Natural killer cell (primary cell): ENCODE measurements around the gene ARHGEF39. TPM values are rescaled to one million over a fixed set of nuclear protein-coding genes. Genes with fewer than 3 reads are reported as not detected.

ENCODE experiments used
- ATAC-seq, 3 donors: fragments of 150-1000 bp in 2 of 3; fragments of 200-7000 bp in 1 of 3; cut with Tn5 transposase; 1 replicate in 1 of 3; 2 replicates in 2 of 3; pipeline ENCODE4 v1.10.0; 2021; ENCODE audit warnings: mild to moderate bottlenecking in 2 of 3, moderate library complexity in 2 of 3
- DNase-seq, 2 donors: peaks; one replicate each; pipeline versions ENCODE4 v3.0.0 to v3.0.0-alpha.2; 2013 to 2021; ENCODE audit warnings: mixed read lengths in 1 of 2
- H3K27ac ChIP-seq: one replicate; pipeline ENCODE4 v1.5.1; 2013; ENCODE audit warnings: mild to moderate bottlenecking, low read length
- H3K27me3 ChIP-seq: one replicate; pipeline ENCODE4 v1.6.1; 2013; ENCODE audit warnings: low read length; ENCODE audit not compliant: control insufficient read depth, insufficient read depth
- H3K36me3 ChIP-seq: one replicate; pipeline ENCODE4 v1.6.1; 2013; ENCODE audit warnings: low read length; ENCODE audit not compliant: control insufficient read depth, insufficient read depth
- H3K4me1 ChIP-seq: one replicate; pipeline ENCODE4 v1.6.1; 2013; ENCODE audit warnings: low read length; ENCODE audit not compliant: control insufficient read depth, insufficient read depth
- H3K4me3 ChIP-seq: one replicate; pipeline ENCODE4 v1.5.1; 2013; ENCODE audit warnings: low read length
- H3K9me3 ChIP-seq: one replicate; pipeline ENCODE4 v1.6.1; 2013; ENCODE audit warnings: low read length; ENCODE audit not compliant: control insufficient read depth, insufficient read depth
- H3K27ac Mint-ChIP-seq, 2 donors: one replicate each; pipeline ENCODE4 v1.8.0; 2022; ENCODE audit warnings: mild to moderate bottlenecking in 2 of 2, mixed read lengths in 2 of 2, moderate library complexity in 1 of 2
- H3K27me3 Mint-ChIP-seq, 2 donors: one replicate each; pipeline ENCODE4 v1.8.0; 2022; ENCODE audit warnings: low read depth in 2 of 2, mixed read lengths in 2 of 2
- H3K36me3 Mint-ChIP-seq: one replicate; pipeline ENCODE4 v1.8.0; 2022; ENCODE audit warnings: mixed read lengths
- H3K4me1 Mint-ChIP-seq, 2 donors: one replicate each; pipeline ENCODE4 v1.8.0; 2022; ENCODE audit warnings: mixed read lengths in 2 of 2
- H3K4me3 Mint-ChIP-seq: one replicate; pipeline ENCODE4 v1.8.0; 2022; ENCODE audit warnings: mild to moderate bottlenecking, moderate library complexity, mixed read lengths
- H3K9me3 Mint-ChIP-seq, 2 donors: one replicate each; pipeline ENCODE4 v1.8.0; 2022; ENCODE audit warnings: mixed read lengths in 2 of 2
- WGBS: methylation state at CpG from one replicate; pipeline ENCODE4 v1.1.7; 2013; ENCODE audit warnings: missing lambda C conversion rate; ENCODE audit not compliant: insufficient coverage; 5-methylcytosine and 5-hydroxymethylcytosine counted together
- intact Hi-C: fragments of 100-400 bp; cut with micrococcal nuclease; formaldehyde crosslinking; loops from one replicate; pipeline ENCODE4 v1.14.2; 2022
- total RNA-seq, 4 donors: library from RNA; stranded (reverse); fragments of 120-200 nt in 1 of 4; gene quantifications; one replicate each; pipeline versions ENCODE4 v1.2.3 to v1.2.4, GENCODE V29; 2013 to 2022
- TF ChIP-seq, protein P1 (sequence below): fragments of 200-600 bp; IDR thresholded peaks from one replicate; pipeline ENCODE4 v1.8.0; 2022; ENCODE audit warnings: antibody characterized with exemption

ARHGEF39 gene
- total RNA-seq, 3 donors from 2014 or later (not counting 1 experiment from before 2014, with no cell fraction given), result 1.3 to 3.2 (median 1.5) TPM

DNA sequence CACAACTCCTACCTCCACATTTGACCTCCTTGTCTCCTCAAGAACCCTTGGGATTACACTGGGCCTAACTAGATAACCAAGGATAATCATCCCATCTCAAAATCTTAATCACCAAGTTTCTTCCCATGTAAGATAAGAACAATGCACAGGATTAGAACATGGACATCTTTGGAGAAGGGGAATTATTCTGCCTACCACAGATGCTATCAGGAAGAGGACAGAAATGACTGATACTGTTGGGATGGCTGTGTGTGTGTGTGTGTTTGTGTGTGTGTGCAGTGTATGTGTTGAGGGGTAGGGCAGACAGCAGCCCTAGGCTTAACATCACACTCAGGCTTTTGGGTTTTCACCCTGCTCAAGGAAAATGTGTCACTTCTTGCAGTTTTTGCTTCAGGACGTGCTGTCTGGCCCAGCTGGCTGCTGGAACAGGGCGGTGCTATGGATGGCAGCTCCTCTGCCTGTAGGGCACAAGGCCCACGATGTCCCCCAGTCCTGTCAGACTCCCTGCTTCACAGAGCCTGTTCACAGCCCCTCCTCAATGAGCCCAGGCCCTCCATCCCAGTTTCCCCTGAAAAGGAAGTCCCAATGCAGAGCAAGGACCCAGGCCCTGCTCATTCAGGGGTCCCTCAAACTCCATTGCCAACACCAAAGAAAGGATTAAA, 16.5 kb upstream of the ARHGEF39 start:
- no peak overlapping the region for H3K27ac Mint-ChIP-seq
- intact Hi-C loops, result no loop called here
- H3K9me3 Mint-ChIP-seq, result no peaks in the 10 kb centered on the region
- H3K27me3 Mint-ChIP-seq, result no peaks in the 10 kb centered on the region
- H3K36me3 Mint-ChIP-seq, result no peaks in the 10 kb centered on the region
- peaks cover 1% of the 10 kb centered on the region in 2 donors for H3K4me1 Mint-ChIP-seq
- Histone ChIP-seq H3K4me1 (peaks cover under 1% of the 10 kb centered on the region), H3K36me3 (peaks cover 4% of the 10 kb centered on the region), H3K4me3 (no peak overlapping the region), H3K27me3 (peaks cover under 1% of the 10 kb centered on the region), H3K27ac (no peak overlapping the region), H3K9me3 (no peaks in the 10 kb centered on the region)
- ATAC-seq, result no peak
- DNase-seq, result no peak
- H3K4me3 Mint-ChIP-seq, result no peak overlapping the region
- TF ChIP-seq, protein P1, sequence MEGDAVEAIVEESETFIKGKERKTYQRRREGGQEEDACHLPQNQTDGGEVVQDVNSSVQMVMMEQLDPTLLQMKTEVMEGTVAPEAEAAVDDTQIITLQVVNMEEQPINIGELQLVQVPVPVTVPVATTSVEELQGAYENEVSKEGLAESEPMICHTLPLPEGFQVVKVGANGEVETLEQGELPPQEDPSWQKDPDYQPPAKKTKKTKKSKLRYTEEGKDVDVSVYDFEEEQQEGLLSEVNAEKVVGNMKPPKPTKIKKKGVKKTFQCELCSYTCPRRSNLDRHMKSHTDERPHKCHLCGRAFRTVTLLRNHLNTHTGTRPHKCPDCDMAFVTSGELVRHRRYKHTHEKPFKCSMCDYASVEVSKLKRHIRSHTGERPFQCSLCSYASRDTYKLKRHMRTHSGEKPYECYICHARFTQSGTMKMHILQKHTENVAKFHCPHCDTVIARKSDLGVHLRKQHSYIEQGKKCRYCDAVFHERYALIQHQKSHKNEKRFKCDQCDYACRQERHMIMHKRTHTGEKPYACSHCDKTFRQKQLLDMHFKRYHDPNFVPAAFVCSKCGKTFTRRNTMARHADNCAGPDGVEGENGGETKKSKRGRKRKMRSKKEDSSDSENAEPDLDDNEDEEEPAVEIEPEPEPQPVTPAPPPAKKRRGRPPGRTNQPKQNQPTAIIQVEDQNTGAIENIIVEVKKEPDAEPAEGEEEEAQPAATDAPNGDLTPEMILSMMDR, result no peak
- 81% methylated on average over 3 of the region's 3 CpGs for WGBS

DNA sequence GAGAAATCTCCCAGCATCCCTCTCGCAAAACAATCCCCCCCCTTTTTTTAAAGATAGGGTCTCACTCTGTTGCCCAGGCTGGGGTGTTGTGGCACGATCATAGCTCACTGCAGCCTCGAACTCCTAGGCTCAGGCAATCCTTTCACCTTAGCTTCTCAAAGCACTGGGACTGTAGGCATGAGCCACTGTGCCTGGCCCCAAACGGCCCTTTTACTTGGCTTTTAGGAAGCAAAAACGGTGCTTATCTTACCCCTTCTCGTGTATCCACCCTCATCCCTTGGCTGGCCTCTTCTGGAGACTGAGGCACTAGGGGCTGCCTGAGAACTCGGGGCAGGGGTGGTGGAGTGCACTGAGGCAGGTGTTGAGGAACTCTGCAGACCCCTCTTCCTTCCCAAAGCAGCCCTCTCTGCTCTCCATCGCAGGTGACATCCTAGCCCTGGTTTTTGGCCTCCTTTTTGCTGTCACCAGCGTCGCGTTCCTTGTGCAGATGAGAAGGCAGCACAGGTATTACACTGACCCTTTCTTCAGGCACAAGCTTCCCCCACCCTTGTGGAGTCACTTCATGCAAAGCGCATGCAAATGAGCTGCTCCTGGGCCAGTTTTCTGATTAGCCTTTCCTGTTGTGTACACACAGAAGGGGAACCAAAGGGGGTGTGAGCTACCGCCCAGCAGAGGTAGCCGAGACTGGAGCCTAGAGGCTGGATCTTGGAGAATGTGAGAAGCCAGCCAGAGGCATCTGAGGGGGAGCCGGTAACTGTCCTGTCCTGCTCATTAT, 15.5 kb upstream of the ARHGEF39 start:
- H3K27me3 Mint-ChIP-seq, result peaks cover 0 to 3% of the 10 kb centered on the region in 2 donors
- H3K4me3 Mint-ChIP-seq, result no peak overlapping the region
- peaks cover 9% of the 10 kb centered on the region for H3K4me1 ChIP-seq
- H3K4me3 ChIP-seq, result no peak overlapping the region
- peaks cover 4% of the 10 kb centered on the region for H3K36me3 ChIP-seq
- intact Hi-C loops, result no loop called here
- no peaks in the 10 kb centered on the region for H3K9me3 ChIP-seq
- H3K27me3 ChIP-seq, result peaks cover 8% of the 10 kb centered on the region
- DNase-seq (no peak), ATAC-seq (no peak)
- peaks cover 5 to 10% of the 10 kb centered on the region in 2 donors for H3K4me1 Mint-ChIP-seq
- H3K27ac ChIP-seq, result no peak overlapping the region
- no peaks in the 10 kb centered on the region for H3K9me3 Mint-ChIP-seq
- no peaks in the 10 kb centered on the region for H3K36me3 Mint-ChIP-seq
- no peak overlapping the region for H3K27ac Mint-ChIP-seq
- WGBS, result 78% methylated on average over 14 of the region's 15 CpGs
- TF ChIP-seq, protein P1, result no peak

DNA sequence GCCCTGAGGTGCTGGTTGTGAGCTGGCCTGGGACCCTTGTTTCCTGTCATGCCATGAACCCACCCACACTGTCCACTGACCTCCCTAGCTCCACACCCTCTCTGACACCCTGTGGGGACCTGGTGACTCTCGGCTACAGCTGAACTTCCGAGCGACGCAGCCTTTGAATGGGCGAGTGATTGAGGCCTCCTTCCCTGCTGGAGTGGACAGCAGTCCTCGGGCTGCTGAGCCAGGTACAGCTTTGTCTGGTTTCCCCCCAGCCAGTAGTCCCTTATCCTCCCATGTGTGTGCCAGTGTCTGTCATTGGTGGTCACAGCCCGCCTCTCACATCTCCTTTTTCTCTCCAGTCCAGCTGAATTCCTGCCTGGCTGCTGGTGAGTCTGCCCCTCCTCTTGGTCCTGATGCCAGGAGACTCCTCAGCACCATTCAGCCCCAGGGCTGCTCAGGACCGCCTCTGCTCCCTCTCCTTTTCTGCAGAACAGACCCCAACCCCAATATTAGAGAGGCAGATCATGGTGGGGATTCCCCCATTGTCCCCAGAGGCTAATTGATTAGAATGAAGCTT, 14.9 kb upstream of the ARHGEF39 start:
- TF ChIP-seq, protein P1, result no peak
- no peak overlapping the region for H3K27ac Mint-ChIP-seq
- Histone ChIP-seq H3K4me1 (peaks cover 14% of the 10 kb centered on the region), H3K36me3 (no peaks in the 10 kb centered on the region), H3K27me3 (peaks cover 8% of the 10 kb centered on the region), H3K4me3 (no peak overlapping the region), H3K9me3 (no peaks in the 10 kb centered on the region), H3K27ac (no peak overlapping the region)
- no peak overlapping the region for H3K4me3 Mint-ChIP-seq
- intact Hi-C loops, result no loop called here
- H3K27me3 Mint-ChIP-seq, result peaks cover 1 to 3% of the 10 kb centered on the region in 2 donors
- peaks cover 5 to 11% of the 10 kb centered on the region in 2 donors for H3K4me1 Mint-ChIP-seq
- 94% methylated on average over 7 of the region's 8 CpGs for WGBS
- H3K36me3 Mint-ChIP-seq, result no peaks in the 10 kb centered on the region
- ATAC-seq (no peak), DNase-seq (no peak)
- no peaks in the 10 kb centered on the region for H3K9me3 Mint-ChIP-seq
